Activated CD4-positive, CD25-positive, alpha-beta regulatory T cell treated with anti-CD3 and anti-CD28 coated beads, Interleukin-2, amount 50 U/mL, for 24 hours (primary cell): Measurements from ENCODE around the gene CTNNAL1.
"Not testable (repeated sequence)": the region's sequence is repeated elsewhere in the genome, so short reads cannot be mapped to it uniquely, and the experiment has no call there.

Experiments
- ATAC-seq, 2 donors: fragments of 150-1000 bp; cut with Tn5 transposase; one replicate each; pipeline ENCODE4 v1.10.0; 2021; ENCODE audit warnings: mild to moderate bottlenecking in 1 of 2, moderate library complexity in 1 of 2

The CTNNAL1 gene

GRCh38 chr9:109012876-109013678 is at the start of gene CTNNAL1:
Gene CTNNAL1 (minus strand): TSS chr9:109013499. CDS start chr9:109013442, 57 bp downstream.
- peak; percentile 72 to 79 for ATAC-seq

DNA sequence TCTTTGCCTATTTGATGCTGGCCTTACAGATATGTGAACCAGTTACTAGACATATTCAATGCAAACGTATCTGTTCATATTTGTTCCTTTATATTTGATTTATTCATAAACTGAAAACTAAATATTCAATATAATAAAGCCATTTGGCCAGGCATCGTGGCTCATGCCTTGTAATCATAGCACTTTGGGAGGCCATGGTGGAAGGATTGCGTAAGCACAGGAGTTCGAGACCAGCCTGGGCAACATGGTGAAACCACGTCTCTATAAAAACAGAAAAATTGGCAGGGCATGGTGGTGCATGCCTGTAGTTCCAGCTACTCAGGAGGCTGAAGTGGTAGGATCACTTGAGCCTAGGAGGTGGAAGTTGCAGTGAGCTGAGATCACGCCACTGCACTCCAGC is 49.2 kb upstream of the CTNNAL1 start:
- ATAC-seq, result no peak

- no peak for ATAC-seq
Measured at GRCh38 chr9:109060191-109060590, 46.9 kb upstream of the CTNNAL1 start.

DNA sequence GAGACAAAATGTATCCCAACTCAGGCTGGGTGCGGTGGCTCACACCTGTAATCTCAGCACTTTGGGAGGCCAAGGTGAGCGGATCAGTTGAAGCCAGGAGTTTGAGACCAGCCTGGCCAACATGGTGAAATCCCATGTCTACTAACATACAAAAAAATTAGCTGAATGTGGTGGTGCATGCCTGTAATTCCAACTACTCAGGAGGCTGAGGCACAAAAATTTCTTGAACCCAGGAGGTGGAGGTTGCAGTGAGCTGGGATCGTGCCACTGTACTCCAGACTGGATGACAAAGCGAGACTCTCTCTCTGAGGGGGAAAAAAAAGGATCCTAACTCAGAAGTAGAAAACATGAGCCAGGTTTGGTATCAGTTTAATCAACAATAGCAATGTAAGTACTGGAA is 39.8 kb upstream of the CTNNAL1 start:
- ATAC-seq, result not testable (repeated sequence)

- no peak for ATAC-seq
Measured at GRCh38 chr9:109052416-109052815, 39.1 kb upstream of the CTNNAL1 start.

DNA sequence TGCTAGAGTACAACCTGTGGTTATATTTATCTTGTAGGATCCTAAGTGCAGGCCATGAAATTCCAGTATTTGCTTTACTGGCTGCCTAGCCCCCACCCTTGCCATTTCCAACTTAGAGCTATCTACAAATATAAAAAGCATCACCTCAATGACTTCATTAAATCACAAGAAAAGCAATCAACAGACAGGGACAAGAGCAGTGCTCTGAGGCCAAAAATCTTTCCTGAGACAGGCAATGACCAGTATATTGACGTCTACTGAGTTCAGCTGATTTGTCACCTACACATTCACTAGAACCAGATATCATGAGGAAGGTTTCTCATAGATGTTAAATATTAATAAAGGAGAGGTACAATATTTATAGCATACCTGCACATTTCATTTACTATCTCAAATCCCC is 38.4 kb upstream of the CTNNAL1 start:
- no peak for ATAC-seq

- ATAC-seq, result no peak
Measured at GRCh38 chr9:109050444-109050843, 37.1 kb upstream of the CTNNAL1 start.

GRCh38 chr9:109048822-109049221 is 35.5 kb upstream of the CTNNAL1 start:
- no peak for ATAC-seq

DNA sequence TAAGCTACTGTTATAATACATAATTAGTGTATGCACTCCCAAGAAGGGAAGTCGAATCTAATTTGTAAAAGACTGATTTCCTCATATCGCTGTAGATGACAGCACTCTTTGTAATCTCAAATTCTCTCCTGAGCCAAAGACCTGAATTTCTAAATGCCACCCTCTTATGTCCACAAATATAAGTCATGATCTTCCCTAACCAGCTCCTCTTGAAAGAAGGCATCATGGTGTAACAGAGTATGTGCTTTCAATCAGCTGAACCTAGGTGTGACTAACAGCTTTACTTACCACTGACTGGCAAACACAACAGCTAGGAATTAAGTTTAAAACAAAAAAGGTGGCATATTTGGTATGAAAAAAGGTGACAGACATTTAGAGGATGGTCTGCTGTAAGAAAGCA is 34.0 kb upstream of the CTNNAL1 start:
- no peak for ATAC-seq

DNA sequence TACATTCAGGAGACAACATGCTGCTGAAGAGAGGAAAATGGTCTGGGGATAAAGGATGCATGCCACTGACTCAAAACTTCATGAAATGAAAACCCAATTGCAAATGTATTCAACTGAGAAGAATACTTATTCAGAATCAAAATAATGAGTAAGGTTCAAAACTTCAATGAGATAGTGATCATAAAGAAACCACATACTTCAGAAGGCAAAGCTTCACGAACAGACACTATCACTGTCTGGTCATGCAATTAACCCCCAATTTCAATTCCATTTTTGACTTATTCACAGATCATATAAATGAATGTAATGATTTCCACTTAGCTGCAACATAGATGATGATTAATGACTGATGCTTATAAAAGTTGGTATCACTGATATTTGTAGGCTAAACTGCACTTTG is 33.0 kb upstream of the CTNNAL1 start:
- peak; percentile 91 to 95 for ATAC-seq

GRCh38 chr9:109043578-109043977 is 30.3 kb upstream of the CTNNAL1 start:
- ATAC-seq, result no peak

- ATAC-seq, result no peak
Measured at GRCh38 chr9:109040571-109040970, 27.3 kb upstream of the CTNNAL1 start.

GRCh38 chr9:109039539-109039938 is 26.2 kb upstream of the CTNNAL1 start:
- no peak for ATAC-seq

DNA sequence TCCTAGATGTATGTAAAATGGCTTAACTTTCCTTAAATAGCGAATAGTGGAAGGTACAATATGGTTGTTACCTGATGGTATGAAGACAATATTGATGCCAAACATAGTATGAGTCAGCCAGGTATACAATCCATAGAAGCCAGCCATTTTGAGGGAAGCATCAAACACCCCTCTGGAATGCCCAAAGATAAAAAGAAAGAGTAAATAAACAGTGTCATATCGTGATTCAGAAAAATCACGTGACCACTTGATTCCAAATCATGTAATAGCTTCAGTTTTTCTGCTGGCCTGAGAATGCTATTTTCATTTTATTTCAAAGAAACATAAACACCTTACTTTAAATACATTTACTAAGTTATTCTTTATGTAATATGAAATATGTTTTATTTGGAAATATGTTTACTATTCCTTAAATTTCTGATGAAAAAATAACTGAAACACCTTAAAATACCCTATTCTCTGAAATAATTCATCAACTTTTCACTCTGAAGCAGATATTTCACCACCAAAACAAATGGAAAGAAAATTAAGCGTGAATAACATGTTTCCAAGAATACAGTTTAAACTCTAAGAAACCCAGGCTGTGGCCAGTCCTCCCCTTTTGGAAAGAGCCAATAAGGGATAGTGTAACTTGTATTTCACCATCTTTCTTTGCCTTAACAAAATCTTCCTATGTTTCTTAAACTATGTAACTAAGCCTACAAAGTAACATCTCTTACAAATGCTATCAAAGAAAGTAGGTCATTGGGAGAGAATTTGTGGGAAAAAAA is 24.8 kb upstream of the CTNNAL1 start:
- ATAC-seq, result no peak

- ATAC-seq, result no peak
Measured at GRCh38 chr9:109036744-109037680, 23.7 kb upstream of the CTNNAL1 start.

- no peak for ATAC-seq
Measured at GRCh38 chr9:109035684-109036423, 22.6 kb upstream of the CTNNAL1 start.

- no peak for ATAC-seq
Measured at GRCh38 chr9:109033941-109034700, 20.8 kb upstream of the CTNNAL1 start.

DNA sequence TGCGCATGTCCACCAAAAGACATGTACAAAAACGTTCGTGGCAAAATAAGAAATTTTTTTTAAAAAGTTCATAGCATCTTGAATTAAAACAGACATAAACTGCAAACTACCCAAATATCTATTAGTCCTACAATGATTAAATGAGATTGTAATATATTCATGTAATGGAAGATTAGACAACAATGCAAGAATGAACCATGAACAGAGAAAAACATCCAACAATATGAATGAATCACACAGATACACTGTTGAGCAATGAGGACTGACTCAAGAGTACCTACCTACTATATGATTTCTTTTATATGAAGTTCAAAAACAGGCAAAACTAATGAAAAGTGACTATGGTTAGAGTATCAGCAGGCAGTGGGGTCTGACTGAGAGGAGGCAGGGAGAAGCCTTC is 17.9 kb upstream of the CTNNAL1 start:
- ATAC-seq, result peak in 1 of 2 donors; percentile 33

- no peak for ATAC-seq
Measured at GRCh38 chr9:109030426-109030825, 17.1 kb upstream of the CTNNAL1 start.

GRCh38 chr9:109028457-109028856 is 15.2 kb upstream of the CTNNAL1 start:
- ATAC-seq, result no peak

DNA sequence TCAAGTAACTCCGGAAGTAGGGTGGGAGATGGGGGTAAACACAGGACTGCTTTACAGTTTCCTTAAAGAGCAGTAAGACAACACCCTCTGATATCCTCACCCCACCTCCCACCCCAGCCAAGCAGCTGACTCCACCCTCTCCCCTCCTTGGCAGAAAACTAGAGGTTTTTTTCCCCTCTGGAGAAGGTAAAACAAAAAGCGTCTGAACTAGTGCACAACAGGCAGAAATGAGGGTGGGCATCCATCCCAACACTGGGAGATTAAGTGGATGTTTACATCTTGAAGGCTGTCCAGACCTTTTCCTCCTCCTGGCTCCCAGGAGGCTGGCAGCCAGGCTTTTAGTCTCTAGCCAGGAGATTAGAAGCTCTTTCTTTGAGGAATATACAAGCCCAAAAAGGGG is 13.9 kb upstream of the CTNNAL1 start:
- no peak for ATAC-seq
